IPS-NIHi7 (cell line): ENCODE measurements around the gene SPRN.

Experiments used
- DNase-seq: peaks from one replicate; pipeline ENCODE4 v3.0.0; 2012; ENCODE audit warnings: mixed read lengths; ENCODE audit errors: extremely low spot score

Gene SPRN

DNA sequence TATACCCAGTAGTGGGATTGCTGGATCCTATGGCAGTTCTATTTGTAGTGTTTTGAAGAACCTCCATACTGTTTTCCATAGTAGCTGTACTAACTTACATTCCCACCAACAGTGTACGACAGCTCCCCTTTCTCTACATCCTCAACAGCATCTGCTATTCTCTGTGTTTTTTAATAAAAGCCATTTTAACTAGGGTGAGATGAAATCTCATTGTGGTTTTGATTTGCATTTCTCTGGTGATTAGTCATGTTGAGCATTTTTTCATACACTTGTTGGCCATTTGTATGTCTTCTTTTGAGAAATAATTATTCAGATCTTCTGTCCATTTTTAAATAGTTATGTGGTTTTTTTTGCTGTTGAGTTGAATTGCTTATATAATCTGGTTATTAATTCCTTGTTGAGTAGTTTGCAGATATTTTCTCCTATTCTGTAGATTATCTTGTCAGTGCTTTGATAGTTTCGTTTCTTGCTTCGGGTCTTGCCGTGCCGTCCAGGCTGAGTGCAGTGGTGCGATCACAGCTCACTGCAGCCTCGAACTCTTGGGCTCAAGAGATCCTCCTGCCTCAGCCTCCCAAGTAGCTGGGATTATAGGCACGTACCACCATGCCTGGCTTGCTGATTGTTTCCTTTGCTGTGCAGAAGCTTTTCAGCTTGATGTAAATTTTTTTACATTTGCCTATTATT is 18.4 kb downstream of the SPRN start:
- no peak for DNase-seq

DNA sequence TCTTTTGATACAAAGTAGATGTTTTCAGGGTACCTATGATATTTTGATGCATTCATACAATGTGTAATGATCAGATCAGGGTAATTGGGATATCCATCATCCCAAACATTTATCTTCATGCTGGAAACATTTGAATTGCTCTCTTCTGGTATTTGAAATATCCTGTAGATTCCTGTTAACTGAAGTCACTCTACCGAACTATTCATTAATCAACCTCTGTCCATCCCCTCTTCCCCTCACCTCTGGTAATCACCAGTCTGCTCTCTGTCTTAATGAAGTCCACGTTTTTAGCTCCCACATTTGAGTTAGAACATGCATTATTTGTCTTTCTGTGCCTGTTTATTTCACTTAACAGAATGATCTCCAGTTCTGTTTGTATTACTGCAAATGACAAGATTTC is 19.2 kb downstream of the SPRN start:
- no peak for DNase-seq

DNA sequence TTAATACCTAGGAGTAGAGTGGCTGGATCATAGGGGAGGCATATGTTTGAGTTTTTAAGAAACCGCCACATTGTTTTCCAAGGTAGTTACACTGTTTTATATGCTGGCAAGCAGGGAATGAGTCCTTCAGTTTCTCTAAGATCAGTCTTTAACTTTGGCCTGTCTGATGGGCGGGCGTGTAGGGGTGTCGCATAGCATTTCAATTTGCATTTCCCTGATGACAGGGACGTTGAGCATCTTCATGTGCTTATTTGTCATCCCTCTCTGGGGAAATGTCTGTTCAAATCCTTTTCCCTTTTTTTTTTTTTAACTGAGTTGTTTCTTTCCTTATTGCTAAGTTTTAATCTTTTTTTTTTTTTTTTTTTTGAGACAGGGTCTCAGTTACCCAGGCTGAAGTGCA is 20.6 kb downstream of the SPRN start:
- no peak for DNase-seq

DNA sequence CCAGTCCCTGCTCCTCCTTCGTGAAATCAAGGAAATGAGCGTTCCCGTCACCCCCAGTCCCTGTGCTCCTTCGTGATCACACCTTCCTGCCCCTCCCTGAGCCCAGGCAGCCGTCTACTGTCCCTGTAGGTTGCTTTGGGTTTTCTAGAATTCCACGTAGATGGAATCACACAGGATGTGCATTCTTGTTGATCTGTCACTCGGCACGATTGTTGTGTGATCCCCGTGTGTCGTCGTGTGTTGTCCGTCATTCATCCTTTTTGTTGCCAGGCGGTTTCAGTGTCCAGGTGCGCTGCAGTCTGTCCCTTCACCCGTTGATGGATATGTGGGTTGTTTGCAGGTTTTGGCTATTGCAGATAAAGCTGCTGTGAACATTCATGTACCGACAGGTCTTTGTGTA is 21.1 kb downstream of the SPRN start:
- no peak for DNase-seq

DNA sequence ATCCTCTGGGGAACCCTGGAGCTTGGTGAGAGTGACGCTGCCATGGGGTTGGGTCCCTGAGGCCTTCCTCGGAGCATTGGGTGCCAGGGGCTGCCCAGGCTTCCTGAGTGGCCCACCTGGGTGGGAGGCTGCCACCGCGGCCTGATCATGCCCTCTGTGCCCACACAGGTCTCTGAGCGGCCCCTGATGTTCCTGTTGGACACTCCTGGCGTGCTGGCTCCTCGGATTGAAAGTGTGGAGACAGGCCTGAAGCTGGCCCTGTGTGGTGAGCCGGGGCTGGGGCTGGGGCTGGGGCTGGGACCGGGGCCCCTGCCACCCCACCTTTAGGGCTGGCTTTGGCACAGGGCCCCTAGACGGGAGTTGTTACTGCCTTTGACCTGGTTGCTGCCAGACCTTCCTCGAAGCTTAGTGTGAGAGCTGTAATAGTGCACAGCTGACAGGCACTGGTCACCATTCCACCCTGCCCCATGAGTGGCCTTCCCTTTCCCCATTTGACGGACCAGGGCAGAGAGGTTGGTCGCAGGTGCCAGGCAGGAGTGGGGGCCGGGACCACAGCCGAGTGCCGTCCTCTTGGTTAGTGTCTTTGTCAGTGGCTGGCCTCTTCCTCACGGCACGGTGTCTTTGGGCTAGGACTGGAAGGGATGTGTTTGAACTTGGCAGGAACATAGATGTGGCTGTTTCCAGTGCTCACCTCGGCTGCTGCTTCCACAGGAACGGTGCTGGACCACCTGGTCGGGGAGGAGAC is 22.3 kb downstream of the SPRN start:
- no peak for DNase-seq

DNA sequence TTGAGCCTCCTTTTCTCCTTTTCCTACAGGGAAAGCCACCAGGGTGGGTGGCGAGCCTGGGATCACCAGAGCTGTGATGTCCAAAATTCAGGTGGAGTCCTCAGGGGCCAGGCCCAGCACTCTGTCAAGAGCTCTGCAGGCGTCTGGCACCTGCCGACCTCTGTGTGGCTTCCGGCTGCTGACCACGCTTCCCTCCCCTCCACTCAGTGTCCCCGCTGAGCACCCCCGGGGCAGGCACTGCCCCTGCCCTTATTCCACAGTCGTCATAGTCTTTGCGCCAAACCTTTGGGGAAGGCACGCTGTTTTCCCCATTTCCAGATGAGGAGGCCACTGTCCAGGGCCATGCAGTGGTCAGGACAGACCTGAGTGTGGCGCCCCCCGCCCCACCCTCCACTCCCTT is 22.9 kb downstream of the SPRN start:
- DNase-seq, result no peak

DNA sequence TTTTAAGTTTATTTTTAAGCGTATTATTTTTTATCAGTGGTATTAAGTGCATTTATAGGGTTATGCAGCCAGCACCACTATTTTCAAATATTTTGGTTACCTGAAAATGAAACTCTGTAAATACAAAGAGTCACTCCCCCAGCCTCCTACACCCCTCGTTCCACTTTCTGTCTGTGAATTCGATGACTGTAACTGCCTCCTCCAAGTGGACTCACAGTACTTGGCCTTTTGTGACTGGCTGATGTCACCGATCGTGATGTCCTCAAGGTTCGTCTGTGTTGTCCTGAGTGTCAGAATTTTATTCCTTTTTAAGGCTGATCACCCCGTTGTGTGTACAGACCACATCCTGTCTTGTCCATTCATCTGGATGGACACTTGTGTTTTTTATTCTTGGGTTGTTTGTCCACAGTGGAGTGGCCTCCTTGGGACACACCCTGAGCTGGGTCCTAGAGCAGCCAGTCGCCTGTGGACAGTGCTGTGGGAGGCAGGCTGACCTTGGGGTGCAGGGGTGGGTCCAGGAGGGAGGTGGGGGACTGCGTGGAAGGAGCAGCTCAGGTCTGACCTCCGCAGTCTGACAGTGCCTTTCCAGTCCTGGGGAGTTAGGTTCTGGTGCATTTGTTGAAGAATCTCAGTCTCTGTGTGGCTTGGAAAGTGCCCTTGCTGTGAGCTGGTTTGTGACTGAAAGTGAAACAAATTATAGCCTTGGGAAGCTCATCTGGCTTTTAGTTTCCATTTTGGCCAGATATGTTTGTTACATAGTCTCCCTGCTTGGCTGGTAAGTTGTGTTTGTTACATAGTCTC is 23.6 kb downstream of the SPRN start:
- DNase-seq, result no peak

DNA sequence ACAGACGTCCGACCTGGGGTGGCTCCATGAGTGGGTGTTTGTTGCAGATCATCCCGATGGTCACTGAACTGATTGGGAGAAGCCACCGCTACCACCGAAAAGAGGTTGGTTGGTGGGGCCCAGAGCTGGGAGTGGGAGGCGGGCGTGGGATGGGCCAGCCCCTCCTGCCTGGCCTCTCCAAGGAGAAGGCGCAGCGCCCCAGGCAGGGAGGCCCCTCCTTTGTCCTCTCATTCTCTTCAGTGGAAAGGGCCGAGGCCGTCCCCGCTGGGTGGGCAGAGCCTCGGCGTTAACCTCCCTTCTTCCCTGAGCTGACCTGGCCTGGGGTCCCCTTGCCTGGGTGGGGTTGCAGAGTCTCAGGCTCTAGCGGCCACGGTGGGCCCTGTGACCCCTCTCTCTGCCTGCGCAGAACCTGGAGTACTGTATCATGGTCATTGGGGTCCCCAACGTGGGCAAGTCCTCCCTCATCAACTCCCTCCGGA is 25.3 kb downstream of the SPRN start:
- DNase-seq, result no peak

DNA sequence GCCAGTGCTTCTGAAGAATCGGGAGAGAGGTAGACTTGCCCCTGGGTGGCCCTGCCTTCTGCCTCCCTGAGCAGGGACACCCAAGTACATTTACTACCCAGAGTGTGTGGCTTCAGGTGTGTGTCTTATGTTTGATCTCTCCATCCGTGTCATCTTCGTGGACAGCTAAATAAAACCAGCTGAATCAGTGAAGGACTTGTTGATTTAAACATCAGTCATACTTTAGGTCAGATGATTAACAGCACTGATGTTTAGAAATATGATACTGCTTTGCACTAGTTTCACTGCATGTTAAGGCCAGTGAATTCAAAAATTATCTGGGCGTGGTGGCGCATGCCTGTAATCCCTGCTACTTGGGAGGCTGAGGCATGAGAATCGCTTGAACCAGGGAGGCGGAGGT is 26.5 kb downstream of the SPRN start:
- no peak for DNase-seq

DNA sequence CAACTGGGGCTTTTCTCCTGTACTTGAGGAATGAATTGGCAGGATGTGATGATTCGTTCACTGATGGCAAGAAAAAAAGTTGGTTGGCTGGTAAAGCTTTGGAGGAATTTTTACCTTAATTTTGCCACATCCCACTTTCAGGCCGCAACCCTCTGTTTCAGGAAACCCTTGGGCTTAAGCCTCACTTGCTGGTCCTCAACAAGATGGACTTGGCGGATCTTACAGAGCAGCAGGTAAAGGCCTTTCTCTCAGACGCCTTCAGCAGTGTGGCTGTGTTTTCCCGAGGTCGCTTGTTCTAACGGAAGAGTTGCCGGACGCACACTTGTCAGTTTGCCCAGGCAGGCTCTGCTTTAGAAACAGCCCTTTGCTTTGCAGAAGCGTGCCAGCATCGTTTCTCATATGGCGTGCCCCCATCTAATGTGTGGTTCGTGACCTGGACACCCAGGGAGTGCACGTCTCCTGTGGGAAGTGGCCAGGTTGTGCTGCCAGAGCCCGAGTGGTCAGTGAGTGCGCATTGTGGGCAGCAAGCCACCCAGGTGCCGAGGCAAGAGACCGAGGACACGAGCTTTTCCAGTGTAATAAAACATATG is 28.3 kb downstream of the SPRN start:
- no peak for DNase-seq

DNA sequence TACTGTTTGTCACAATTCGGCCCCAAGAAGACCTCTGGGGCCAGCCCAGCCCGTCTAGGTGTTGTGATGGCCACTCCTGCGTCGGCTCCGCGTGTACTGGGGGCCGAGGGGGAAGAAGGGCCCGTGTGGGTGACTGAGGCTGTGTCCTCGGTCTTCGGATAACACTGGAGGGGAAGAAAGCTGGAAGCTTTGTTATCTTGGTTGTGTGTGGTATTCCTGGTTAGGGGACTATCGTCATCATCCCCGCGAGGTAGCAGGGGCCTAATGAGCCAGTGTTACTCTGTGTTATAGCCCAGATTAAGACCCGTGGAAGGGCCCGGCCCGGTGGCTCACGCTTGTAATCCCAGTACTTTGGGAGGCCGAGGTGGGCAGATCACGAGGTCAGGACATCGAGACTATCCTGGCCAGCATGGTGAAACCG is 29.6 kb downstream of the SPRN start:
- DNase-seq, result no peak

DNA sequence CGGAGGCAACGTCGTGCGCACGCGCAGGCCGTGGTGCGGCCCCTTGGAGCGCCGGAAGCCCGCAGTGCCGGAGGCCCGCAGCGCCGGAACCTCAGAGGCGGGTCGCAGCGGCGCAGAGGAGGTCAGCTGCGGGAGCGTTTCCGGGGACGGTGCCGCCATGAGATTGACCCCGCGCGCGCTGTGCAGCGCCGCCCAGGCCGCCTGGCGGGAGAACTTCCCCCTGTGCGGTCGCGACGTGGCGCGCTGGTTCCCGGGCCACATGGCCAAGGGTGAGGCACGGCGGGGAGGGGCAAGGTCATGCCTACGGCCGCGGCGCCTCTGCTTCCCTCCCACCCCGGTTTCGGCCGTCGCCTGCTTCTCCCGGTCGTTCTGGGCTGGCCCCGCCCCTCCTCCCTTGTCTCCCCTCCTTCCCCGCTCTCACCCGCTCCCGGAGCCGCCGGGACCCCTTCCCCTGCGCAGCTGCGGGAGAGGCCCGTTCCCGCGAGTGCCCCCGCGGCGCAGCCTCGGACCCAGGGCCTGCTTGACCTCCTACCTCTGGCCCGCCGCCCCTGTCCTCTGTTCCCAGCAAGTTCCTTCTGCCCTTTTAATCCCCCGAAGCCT is 30.3 kb downstream of the SPRN start, which contains the start of gene MTG1:
TSS of gene MTG1 (plus strand) at position 94 of the 600 bp plus-strand sequence. CDS start at position 158, 64 bp downstream.
- DNase-seq, result peak; percentile 99

DNA sequence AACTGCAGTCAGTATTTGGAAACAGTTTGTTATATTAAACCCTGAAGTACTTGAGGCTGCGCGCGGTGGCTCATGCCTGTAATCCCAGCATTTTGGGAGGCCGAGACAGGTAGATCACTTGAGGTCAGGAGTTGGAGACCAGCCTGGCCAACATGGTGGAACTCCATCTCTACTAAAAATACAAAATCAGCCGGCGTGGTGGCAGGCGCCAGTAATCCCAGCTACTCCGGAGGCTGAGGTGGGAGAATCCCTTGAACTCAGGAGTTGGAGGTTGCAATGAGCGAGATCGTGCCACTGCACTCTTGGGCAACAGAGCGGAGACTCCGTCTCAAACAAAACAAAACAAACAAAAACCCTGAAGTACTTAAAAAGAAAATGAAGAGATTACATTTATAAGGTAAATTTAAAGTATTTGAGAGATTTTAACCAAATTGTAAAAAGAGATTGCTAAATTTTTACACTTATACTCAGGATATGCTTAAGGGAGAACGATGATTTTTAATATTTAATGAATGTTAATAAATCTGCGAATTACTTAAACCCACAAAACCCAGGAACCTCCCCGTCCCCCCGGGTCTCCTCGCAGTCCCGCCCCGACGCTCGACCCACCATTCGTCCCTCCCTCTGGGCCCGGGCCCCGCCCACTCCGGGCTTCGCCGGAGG is 30.9 kb downstream of the SPRN start:
- DNase-seq, result no peak

DNA sequence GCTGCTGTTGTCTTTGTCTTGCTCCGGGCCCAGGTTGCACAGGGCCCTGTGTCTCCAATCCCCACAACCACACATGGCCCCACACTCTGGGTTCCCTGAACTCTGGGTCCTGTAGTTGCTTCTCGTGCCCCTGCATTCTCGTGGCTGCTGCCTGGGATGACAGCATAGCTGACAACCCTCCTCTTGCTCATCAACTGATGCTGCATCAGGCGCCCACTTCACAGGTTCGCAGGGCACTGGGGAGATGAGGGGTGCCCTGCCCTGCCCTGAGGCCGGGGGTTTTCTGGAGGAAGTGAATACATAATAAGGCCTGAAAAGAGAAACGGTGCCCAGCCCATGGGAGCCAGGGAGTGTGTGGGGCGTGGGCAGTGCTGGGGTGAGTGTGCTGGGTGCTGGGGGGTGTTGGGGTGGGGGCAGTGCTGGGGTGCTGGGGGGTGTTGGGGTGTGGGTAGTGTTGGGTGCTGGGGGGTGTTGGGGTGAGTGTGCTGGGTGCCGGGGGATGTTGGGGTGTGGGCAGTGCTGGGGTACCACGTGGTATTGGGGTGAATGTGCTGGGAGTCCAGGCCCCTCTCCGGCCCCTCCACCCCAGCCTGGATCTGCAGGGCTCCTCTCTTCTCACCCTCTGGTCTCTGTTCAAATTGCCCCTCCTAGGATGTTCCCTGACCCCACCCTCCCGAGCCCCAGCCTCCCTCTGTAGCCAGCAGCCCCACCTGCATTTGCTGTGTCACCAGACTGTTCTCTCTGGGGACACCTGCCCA is 32.5 kb downstream of the SPRN start:
- no peak for DNase-seq

DNA sequence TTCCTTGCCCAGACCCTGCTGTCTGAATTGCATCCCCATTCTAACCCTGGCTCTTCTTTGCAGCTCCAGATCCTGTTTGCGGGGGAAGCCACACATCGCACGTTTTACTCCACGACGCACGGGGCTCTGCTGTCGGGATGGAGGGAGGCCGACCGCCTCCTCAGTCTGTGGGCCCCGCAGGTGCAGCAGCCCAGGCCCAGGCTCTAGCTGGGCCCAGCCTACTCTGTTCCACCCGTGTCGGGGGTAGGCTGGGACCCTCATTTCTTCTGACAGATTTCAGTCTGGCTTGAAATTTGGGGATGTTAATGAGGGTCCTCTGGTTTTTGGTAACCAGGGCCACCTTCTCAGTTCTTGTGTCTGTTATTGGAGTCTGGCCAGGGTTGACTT is 33.2 kb downstream of the SPRN start:
- DNase-seq, result no peak

DNA sequence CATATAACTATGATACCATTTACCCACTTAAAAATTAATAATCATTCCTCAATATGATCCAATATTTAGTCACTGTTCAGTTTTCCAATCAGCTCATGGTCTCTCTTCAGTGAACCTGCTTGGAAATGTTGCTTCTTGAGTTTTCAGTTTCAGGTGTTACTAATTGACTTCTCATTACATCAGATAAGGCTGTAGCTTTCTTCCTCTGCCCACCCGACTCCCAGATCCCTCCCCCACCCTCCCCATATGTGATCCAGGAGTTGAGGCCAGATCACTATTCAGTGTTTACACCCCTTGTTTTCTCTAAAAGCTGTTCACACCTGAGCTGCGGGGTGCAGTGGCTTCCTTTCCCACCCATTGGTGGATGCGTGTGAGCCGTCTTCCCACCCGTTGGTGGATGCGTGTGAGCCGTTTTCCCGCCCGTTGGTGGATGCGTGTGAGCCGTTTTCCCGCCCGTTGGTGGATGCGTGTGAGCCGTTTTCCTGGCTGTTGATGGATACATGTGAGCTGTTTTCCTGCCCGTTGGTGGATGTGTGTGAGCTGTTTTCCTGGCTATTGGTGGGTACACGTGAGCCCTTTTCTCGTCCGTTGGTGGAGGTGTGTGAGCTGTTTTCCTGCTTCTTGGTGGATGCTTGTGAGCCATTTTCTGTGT is 33.7 kb downstream of the SPRN start:
- no peak for DNase-seq

DNA sequence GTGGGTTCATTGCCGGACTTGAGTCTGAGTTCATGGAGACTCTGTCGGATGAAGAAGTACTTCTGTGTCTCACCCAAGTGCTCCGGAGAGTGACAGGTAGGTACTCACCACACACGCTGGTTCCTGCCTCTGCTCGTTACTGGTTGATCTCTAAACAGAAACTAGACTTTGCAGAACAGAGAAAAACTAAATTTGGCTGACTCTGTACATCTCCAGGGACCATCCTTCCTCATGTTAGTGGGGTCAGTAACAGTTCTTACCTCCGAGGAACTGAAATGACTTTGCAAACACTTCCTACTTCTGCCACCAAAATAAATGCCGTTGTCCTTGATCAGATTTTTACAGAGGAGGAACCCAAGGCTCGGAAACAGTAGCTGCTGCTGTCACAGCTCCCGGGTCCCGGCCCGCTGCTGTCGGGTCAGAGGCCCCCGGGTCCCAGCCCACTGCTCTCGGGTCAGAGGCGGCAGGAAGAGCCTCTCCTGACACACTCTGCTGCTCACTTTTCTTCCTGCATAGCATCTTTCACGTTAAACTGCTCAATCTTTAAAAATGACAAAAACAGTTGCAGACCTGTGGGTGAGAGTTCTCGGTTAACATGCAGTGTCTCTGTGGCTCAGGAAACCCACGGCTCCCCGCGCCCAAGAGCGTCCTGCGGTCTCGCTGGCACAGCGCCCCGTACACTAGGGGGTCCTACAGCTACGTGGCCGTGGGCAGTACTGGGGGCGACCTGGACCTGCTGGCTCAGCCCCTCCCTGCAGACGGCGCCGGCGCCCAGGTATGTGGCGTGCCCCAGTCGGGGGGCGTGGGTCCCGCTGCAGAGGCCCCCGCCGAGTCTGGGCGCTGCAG is 35.2 kb downstream of the SPRN start:
- no peak for DNase-seq

DNA sequence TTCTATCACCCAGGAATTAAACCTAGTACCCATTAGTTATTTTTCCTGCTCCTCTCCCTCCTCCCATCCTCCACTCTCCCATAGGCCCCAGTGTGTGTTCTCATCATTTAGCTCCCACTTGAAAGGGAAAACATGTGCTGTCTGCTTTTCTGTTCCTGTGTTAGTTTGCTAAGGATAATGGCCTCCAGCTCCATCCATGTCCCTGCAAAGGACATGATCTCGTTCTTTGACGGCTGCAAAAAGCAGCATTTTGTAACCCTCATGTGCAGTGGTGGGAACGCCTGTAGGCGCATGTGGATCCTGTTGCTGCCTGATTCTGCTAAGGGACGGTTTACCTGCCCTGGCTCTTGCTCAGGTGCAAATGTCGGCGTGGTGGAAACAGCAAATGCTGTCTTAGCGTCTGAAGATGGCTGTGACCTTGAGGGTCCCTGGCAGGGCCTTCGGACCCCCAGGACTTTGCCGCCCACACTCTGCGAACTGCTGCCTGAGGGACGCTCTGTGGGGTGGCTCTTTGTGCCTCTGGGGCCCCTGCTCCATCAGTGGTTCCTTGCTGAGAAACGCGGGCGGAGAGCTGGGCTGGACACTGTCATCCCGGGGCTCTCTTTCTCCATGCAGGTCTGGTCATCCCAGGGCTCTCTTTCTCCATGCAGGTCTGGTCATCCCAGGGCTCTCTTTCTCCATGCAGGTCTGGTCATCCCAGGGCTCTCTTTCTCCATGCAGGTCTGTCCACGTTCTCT is 36.0 kb downstream of the SPRN start:
- no peak for DNase-seq
